ENCODE results near the gene PFN4. TPM values are rescaled to one million over a fixed set of nuclear protein-coding genes. Genes with fewer than 3 reads are reported as not detected.

Gene PFN4
- total and polyA plus RNA-seq, 2 of the 4 experiments (the other 2 are of a cell fraction), result 0.36 to 0.48 TPM

- intact Hi-C loops (cut with micrococcal nuclease) (no loop called here), dilution Hi-C loops (cut with HindIII; ENCODE audit: low sequenced_read_pairs, unreplicated experiment) (no loop called here), in situ Hi-C loops (cut with MboI; ENCODE audit: low sequenced_read_pairs) (no loop called here)
- H3K56ac ChIP-seq (ENCODE audit: extremely low read depth, insufficient read depth, low read length), result no peak overlapping the region
- no peak overlapping the region for H3K4me3 ChIP-seq (ENCODE audit: insufficient read depth, low read depth, low read length)
- H4K8ac ChIP-seq (ENCODE audit: low read depth in 2 of 2, low read length in 2 of 2), result no peak overlapping the region
- H3K36me3 ChIP-seq (ENCODE audit: control insufficient read depth, insufficient read depth, low read length), result no peaks in the 10 kb centered on the region
- no peak overlapping the region for H2AFZ ChIP-seq (replicated peaks; ENCODE audit: low read length, poor library complexity)
- H2AK9ac ChIP-seq (replicated peaks; ENCODE audit: low read depth, low read length, poor library complexity), result no peak overlapping the region
- no peaks in the 10 kb centered on the region for H3K27me3 ChIP-seq (ENCODE audit: control insufficient read depth, insufficient read depth, low read length)
- no peak overlapping the region for H2BK15ac ChIP-seq (ENCODE audit: low read depth, low read length)
- H3K27ac ChIP-seq (ENCODE audit: insufficient read depth, low read length), result no peak overlapping the region
- H3K9me1 ChIP-seq (ENCODE audit: insufficient read depth, low read length), result peaks cover 6% of the 10 kb centered on the region
- H3K23ac ChIP-seq (ENCODE audit: low read depth, low read length), result no peak overlapping the region
- TF ChIP-seq MAFK (IDR thresholded peaks at IDR 0.05; ENCODE audit: low read depth, low read length) (no peak), ELK1 (IDR thresholded peaks at IDR 0.05; ENCODE audit: borderline replicate concordance, low read depth, low read length) (no peak), CHD1 (IDR thresholded peaks at IDR 0.05; ENCODE audit: low read depth, low read length) (no peak), FOS (IDR thresholded peaks at IDR 0.05; ENCODE audit: low read depth, low read length) (no peak), MAZ (IDR thresholded peaks at IDR 0.05; ENCODE audit: borderline replicate concordance, low read depth, low read length) (no peak), POLR2A (IDR thresholded peaks at IDR 0.05; ENCODE audit: low read depth, low read length) (no peak), NFE2L2 (IDR thresholded peaks at IDR 0.05; ENCODE audit: low read depth, low read length) (no peak), CEBPB (IDR thresholded peaks at IDR 0.05; ENCODE audit: low read depth, low read length) (no peak), BHLHE40 (IDR thresholded peaks at IDR 0.05; ENCODE audit: low read depth, low read length) (no peak), SMC3 (IDR thresholded peaks at IDR 0.05; ENCODE audit: low read depth, low read length) (no peak)
- TF ChIP-seq, protein P1, sequence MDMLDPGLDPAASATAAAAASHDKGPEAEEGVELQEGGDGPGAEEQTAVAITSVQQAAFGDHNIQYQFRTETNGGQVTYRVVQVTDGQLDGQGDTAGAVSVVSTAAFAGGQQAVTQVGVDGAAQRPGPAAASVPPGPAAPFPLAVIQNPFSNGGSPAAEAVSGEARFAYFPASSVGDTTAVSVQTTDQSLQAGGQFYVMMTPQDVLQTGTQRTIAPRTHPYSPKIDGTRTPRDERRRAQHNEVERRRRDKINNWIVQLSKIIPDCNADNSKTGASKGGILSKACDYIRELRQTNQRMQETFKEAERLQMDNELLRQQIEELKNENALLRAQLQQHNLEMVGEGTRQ (IDR thresholded peaks at IDR 0.05; ENCODE audit: low read depth, low read length), result no peak
- TF ChIP-seq, protein P2, sequence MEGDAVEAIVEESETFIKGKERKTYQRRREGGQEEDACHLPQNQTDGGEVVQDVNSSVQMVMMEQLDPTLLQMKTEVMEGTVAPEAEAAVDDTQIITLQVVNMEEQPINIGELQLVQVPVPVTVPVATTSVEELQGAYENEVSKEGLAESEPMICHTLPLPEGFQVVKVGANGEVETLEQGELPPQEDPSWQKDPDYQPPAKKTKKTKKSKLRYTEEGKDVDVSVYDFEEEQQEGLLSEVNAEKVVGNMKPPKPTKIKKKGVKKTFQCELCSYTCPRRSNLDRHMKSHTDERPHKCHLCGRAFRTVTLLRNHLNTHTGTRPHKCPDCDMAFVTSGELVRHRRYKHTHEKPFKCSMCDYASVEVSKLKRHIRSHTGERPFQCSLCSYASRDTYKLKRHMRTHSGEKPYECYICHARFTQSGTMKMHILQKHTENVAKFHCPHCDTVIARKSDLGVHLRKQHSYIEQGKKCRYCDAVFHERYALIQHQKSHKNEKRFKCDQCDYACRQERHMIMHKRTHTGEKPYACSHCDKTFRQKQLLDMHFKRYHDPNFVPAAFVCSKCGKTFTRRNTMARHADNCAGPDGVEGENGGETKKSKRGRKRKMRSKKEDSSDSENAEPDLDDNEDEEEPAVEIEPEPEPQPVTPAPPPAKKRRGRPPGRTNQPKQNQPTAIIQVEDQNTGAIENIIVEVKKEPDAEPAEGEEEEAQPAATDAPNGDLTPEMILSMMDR (conservative IDR thresholded peaks at IDR 0.05; ENCODE audit: low read depth, low read length), result no peak
- peaks cover 0 to 7% of the 10 kb centered on the region in 2 experiments; a peak in 2 of 4 replicates for H3K79me1 ChIP-seq (ENCODE audit: low read depth in 1 of 2, low read length in 2 of 2)
- H3K4me1 ChIP-seq (ENCODE audit: control insufficient read depth, insufficient read depth, low read length), result peaks cover 2% of the 10 kb centered on the region; the same call in 1 of the 2 replicates
- ATAC-seq (ENCODE audit: low read depth) (no peak), DNase-seq (no peak)
- no peaks in the 10 kb centered on the region for H3K9me3 ChIP-seq (ENCODE audit: control insufficient read depth, insufficient read depth, low read length)
- H3K14ac ChIP-seq (replicated peaks; ENCODE audit: low read depth, low read length), result no peak overlapping the region
- 63% methylated on average over 2 of the region's 2 CpGs; no CpG with 5 or more reads in 1 of the 2 experiments for WGBS, 2 experiments (ENCODE audit: extremely low coverage in 2 of 2, insufficient read length in 1 of 2)
- ChIA-PET CTCF (no interaction called here), POLR2A (ENCODE audit: unreplicated experiment) (no interaction called here)
- H3K18ac ChIP-seq (ENCODE audit: low read depth, low read length), result no peak overlapping the region
- H2BK120ac ChIP-seq (ENCODE audit: low read depth, low read length), result no peak overlapping the region
- H2BK20ac ChIP-seq (ENCODE audit: low read depth, low read length), result no peak overlapping the region
- H3K4ac ChIP-seq (ENCODE audit: low read depth, low read length), result no peak overlapping the region
- no peak overlapping the region for H3K4me2 ChIP-seq (ENCODE audit: low read depth, low read length)
- no peak overlapping the region for H2AK5ac ChIP-seq (ENCODE audit: low read depth, low read length)
- no peak overlapping the region for H4K91ac ChIP-seq (ENCODE audit: insufficient read depth, low read depth, low read length)
- H2BK5ac ChIP-seq (ENCODE audit: low read depth, low read length, poor library complexity, severe bottlenecking), result no peak overlapping the region
- H4K20me1 ChIP-seq (ENCODE audit: insufficient read depth, low read length), result no peaks in the 10 kb centered on the region
- BruUV-seq (replicated peaks), result no TSS peak
- no peak overlapping the region for H3K9ac ChIP-seq (ENCODE audit: low read depth, low read length)
- no peak overlapping the region for H4K5ac ChIP-seq (ENCODE audit: low read depth, low read length)
These were observed 34.2 kb downstream of the PFN4 start for GRCh38 chr2:24088821-24089359.
